Suppressor macrophage (primary cell): ENCODE data around the gene PLD6.
A peak's percentile ranks its signal among the peaks of the same experiment; 100 is the strongest.

ENCODE experiments used
- DNase-seq, 4 experiments: peaks; one replicate each; pipeline ENCODE4 v3.0.0-alpha.2; 2020 to 2022

Gene PLD6

DNA sequence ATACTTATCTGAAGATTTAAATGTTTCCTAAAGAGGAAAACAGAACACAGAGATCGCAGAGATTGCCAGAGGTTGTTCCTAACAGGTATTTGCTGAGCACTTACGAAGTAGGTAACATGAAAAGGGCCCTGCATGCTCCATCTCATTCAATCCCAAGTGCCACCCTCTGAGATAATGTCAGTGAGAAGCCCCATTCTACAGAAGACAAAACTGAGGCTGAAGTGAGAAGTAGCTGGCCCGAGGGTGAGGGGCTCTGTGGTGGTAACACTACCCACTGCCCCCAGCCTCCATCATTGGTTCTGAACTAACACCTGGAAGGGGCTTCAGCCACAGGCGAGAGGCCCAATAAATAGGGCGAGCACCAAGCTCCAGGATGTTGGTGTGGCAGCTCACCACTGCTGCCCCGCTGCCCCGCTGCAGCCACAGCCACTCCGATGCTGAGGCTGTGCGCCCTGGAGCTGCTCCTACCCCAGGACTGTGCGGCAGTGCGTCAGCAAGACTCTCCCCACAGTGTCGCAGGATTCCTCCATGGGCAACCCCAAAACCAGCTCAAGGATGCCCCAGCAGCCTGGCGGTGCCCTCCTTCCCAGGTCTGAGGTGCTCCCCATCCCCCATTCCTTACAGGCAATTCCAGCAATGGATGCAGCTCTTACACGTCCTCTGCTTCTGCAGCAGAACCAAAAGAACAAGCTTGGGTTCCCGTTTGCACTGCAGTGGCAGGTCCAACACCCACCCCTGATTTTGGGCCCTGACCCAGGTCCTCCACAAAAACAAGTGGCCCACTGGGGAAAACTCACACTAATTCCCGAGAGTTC is 20.5 kb upstream of the PLD6 start:
- DNase-seq: no peak

DNA sequence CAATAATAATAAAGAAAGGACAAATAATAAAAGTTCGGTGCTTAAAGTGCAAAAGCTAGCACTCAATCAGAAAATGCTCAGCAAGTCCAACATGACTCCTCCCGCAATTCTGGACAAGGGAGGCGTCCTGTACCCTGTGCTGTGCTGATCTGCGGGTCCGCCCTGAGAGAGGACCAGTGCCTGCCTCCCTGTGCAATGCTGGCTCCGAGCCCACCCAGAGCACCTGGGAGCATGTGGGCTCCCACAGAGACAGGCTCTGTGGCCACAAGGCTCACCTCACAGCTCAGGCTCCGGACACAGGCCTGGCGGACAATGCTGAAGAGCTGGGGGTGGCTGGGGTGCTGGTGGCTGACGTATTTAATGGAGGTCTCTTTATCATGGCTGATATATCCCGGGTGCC is 19.8 kb upstream of the PLD6 start:
- no peak for DNase-seq

DNA sequence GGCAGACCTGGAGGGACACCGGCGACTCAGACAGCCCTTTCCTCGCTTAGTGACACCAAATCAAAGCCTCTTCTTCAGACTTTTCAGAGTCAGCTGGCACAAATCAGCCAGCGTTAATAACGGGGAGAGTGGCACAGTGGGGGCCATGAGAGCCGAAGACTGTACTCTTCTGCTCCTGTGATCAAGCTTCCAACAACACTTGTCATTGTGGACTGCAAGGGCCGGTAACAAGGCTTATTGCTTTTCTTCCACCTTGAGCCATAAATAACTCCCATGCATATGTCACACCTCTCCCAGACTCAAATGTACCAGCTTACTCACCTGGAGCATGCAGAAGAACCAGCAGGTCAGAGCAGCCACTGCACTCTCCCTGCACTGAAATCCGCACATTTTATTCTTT is 18.0 kb upstream of the PLD6 start:
- DNase-seq: no peak

DNA sequence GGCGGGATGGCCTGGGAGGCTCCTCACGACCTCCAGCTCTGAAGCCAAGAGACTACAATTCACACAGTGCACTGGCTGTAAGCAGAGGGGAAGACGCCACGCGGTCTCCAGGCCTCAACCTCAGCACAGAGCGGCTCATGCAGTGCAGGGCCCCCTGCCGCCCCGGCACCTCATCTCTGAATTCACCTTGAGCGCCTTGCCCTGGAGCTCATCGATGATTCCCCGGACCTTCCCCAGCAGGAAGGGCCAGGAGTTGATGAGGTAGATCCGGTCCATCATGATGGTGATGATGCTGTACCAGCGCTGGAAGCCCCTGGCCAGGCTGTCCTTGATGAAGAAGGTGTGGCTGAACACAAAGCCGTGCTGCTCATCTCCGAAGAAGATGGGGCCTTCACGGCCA is 17.6 kb upstream of the PLD6 start:
- DNase-seq: no peak

DNA sequence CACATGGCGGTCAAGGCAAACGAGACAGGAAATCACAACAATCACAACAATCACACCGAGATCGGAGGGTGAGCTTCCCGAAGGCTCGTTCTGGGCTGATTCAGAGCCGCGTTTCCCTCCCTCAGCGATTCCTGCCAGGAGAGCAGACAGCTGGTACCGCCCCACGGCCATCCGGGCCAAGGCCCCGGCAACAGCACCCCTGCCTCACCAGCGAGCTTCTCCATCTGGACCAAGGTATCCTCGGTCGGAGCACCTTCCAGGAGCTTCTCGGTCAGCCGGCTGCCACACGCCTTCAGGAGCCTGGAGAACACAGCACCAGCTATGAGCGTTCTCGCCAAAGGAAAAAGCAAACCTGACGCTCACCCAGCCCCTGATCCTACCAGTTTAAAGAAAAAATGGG is 15.2 kb upstream of the PLD6 start:
- DNase-seq: no peak

DNA sequence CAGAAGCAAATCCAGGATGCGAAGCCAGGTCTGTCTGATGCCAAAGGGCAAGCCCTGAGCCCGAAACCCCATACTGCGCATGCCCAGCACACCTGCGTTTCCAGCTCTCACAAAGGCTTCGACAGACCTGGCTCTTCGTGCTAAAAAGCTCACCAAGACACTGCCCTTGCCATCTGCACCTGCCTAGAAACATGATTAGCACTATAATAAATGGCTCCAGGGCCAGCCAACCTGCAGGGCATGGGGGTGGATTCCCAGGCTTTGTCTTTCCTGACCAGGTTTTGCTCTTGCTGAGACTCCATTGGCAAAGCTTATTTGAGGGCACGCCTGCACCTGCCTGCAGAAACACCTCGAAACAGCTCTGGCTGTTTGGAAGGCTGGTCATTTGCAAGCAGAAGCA is 14.4 kb upstream of the PLD6 start:
- DNase-seq: no peak

DNA sequence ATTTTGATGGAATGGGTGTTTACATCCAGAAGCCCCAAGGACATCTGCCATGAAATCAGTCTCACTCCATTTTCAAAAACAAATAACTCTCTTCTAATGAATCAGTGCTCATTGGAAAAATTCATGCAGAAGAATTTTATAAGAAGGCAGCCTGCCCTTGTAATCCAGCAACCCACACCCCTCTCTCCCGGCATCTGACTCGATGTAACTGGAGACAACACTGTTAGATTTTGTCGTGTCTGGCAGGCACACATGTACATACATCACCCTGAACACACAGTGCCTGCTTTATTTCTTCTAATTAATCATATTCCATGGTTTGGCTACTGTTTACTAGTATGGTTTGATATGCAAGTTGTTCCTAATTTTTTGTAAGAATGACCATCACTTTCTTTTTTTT is 11.9 kb upstream of the PLD6 start:
- DNase-seq: no peak

DNA sequence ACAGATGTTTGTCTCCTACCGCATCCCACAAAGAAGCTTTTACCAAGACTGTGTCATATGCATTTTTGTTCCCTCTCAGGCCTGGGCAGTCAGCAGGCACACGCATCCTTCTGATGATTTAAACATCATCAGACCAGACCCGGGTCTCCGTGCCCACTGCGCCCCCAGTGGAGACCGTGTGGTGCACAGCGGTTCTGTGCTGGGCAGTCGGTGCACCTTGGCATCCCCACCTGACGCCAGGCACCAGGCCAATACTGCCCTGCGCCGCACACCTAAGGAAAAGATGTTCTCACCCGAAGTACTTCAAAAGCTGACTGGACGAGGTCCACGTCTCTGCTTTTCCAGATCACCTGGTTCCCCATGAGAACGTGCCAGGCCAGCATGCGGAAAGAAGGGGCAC is 10.6 kb upstream of the PLD6 start:
- no peak for DNase-seq

DNA sequence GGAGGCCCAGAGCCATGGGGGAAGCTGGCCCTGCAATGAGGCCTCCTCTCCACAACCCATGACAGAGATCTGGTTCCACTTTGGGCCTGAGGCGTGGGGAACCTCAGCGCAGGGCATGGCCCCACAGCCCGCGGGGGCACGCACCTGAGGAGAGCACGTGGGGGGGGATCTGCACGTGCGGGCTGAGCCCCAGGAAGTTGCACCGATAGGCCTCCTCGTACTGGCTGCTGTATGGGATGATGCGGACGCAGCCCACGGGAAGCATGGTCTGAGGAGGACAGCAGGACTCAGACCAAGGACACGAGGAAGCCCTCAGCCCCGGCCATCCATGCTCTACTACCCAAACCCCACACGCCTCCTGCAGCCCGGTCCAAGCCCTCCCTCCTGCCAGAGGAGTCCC is 10.1 kb upstream of the PLD6 start:
- no peak for DNase-seq

DNA sequence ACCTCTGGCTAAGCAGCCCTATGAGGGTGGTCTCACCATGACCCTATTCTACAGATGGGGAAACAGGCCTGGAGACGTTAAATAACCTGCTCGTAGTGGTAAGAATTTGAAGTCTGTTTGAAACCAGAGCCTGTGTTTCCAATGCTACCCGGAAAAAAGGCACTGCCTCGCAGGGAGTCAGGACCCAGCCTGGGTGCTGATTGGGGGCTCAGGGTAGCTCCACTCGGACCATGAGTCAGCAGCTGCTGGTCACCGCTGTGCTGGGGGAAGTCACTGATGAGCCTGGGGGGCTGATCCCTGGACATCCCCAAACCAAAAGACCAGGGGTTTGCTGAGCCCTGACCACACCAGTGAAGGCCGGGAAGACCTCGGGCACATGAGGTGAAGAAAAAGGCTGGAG is 9.4 kb upstream of the PLD6 start:
- no peak for DNase-seq

DNA sequence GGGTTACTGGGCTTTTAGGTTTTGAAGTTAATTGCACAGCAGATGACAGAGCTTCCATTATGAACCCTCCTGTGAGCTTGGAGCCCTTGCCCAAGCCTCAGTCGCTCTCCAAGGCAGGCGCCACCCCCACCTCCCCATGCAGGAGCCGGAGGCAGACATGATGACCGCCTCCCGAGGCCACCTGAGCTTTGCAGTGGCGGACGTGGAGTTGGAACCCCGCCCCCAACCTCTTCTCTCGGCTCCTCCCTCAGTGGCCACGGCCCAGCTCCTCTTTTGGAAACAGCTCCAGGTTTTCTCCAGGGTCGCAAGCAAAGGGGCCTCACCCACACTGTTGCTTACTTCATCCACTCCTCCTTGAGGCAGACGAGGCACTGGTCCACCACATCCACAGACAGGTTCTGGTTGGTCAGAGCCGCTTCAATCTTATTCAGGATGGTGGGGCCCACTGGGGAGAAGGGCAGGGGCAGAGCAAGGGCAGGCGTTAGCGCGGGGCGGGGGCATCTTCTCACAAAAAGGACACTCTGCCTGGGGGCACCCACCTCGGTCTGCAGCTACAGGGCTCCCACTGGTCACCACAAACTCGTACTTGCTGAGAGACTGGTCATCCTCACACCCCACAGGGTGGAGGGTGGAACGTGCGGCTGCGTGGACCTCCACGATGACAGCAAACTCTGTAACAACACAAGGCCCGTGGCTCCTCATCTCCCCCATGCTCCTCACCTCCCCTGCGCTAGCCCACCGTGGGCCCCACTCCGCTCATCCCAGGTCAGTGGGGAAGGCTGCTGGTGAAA is 8.7 kb upstream of the PLD6 start:
- no peak for DNase-seq

DNA sequence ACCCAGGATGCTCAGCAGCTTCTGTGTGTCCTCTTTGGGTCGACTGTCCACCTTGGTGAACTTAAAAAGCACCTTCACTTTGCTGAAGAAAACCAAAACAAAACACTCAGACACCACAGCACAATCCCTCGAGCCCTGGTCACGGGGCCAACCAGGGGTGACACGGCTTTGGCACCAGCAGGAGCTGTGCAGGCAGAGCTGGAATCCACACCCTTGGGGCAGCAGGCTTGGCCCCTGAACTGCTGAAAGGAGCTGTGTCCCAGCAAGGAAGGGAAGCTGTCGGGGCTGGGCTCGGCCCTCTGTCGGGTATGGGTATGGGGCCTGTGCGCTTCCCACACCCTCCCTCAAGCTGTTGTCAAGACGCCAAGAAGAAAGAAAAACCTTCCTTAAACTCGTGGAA is 7.6 kb upstream of the PLD6 start:
- DNase-seq: no peak

DNA sequence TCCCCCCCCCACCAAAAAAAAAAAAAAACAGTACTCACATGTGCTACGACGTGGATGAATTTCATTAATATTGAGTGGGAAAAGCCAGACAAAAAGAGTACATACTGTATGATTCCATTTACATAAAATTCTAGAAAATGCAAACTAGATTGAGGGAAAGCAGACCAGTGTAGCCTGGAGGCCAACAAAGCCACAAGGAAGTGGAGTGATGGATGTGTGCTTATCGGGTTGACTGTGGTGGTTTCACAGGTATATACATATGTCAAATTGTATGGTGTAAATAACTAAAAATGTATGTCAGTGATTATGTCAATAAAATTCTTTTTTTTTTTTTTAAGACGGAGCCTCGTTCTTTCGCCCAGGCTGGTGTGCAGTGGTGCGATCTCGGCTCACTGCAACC is 1.9 kb upstream of the PLD6 start:
- no peak for DNase-seq

DNA sequence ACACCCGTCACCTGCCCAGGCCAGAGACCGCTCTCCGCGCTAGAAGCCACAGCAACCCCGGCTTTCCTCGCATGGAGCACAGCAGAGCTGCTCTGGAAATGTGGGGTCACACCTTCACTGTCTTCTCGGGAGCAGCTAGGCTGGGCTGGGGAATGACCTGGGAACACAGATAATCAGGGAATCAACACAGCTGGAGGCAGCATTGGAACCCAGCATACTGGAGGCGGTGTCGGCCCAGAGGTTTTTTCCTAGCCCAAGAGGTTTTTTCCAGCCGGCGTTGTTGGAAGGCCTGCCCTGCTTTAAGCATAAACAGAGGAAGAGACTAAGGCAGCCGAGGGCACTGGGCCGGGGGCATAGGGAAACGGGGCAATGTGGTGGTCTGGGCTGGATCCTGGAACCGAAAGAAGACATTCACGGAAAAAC is 791 bp upstream of the PLD6 start:
- no peak for DNase-seq

DNA sequence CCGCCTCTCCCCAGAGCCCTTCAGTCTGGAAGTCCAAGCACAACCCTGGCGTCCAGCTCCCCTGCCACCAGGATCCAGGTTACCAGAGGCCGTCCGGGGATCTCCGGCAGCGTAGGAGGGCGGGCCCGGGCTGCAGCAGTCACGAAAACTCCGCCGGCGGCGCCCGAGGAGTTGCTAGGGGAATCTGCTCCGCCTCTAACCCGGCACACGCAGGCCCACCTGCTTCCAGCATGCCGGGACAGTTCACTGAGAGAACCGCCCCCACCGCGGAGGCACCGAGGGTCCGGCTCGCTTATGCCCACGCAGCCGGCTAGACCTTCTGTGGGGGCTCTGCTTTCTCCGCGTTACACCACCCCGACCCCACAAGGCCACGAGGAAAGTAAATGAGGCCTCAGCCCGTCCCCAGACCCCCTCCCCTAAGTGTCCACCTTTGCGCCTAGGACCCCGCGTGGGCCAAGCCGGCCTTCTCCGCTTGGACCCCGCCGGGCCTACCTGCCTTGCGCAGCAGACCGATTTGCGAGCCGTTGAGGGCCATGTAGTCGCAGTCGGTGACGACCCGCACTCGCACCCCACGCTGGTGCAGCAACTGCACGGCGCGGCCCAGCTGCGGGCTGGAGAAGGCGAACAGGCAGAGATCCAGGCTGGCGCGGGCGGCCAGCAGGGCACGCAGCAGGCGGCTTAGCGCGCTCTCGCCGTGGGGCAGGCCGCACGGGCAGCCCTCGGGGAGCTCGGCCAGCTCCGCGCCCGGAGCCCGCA is 587 bp downstream of the PLD6 start:
- DNase-seq: peak; percentile 51 to 71 (median 58)

DNA sequence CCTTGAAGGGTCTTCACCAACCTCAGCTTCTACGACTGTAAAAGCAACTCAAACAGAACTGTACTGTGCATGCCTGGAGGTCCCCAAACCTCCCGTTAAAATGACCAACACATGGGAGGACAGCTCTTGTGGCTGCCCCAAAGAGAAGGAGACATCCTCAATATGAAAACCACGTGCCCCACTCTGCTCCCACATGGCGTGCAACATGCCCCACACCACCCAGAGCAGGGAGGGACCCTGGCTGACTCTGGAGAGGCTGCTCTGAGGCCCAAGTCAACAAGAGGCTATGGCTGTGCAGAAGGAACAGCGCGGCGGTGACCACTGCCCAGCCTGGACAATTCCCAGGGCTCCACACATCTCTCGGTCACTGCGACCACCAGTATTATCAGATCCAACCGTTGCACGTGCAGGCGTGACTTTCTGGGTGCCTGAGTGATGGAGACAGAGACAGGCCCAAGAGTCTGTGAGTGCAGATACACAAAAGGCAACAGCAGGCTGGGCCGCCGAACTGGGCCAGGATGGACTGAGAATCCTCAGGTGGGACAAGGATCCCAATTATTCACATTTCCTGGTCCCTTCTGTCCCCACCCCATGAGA is 1.4 kb downstream of the PLD6 start:
- DNase-seq: no peak

DNA sequence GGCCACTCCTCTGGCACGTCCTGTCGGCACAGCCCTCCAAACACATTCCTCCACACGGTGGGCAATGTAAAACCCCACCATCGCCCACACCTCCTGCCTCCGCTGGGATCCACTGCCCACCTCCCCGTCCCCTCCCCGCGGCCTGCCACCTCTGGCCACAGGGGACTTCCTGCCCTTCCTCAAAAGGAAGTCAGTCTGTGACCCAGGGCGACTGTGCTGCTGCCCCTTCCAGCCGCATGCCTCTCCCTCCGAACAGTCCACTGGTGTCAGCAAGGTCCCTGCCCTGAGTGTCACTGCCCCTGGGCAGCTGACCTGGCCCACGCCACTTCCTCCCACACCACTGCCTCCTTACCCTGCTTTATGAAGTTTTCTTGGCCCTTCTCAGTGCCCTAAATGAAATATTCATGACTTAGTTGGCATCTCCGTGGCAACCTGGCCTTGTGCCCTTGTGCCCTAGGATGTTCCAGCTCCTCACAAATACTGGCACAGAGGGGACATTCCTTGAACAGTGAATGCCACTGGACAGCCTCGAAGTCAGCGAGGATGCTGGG is 2.0 kb downstream of the PLD6 start:
- DNase-seq: peak in 3 of 4 experiments; percentile 2 to 17 (median 5)

DNA sequence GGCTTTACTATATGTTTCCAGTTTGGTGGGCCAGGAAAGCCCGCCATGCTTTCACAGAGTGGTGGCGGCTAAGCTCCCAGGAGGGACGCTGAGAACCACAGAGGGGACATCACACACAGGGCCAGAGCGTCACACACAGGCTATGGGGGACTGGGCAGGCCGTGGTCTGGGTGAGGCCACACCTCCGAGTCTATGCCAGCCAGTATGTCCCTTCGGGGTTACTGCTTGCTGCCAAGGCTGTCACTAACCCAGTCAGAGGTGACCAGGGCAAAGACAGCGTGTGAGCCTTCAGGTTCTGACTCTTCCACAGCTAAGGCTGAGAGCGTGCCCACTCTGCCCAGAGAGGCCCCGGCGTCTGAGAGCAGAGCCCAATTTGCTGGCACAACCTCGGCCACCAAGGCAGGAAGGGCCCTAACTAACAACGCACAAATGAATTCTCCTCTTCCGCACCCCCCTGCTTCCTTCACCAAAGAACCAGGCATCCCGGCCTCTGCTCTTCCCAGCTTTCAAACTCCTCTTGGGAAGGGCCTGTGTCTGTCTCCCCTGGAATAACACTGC is 2.9 kb downstream of the PLD6 start:
- no peak for DNase-seq

DNA sequence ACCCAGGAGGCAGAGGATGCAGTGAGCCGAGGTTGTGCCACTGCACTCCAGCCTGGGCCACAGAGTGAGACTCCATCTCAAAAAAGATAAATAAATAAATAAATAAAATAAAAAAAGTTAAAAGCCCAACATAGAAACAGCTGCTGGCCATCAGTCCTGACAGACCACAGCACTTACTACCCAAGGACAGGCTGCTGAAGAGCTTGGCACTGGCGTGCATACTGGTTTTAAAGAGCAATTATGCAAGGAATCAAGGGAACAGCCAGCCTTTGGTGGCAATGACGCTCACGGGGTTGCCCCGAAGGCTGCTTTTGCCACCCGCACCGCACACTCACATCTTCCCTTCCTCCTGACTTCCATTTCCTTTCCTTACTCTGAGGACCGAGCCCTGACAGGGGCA is 4.2 kb downstream of the PLD6 start:
- no peak for DNase-seq

DNA sequence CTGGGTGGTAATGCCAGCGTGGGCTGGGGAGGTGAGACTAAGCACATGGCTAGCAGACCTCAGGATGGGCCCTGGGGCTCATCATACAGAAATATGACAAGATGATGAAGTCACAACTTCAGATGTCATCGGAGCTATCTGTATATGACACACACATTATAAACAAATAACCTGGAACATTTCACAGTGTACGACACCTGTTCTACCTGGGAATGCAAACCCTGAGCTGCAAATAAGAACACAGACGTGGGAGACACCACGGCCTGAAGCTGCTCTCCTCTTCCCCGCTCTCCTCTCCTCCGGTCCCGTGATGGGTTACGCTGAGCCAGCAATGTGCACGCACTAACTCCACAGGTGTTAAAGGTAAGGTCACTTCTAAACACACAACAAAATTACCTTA is 4.9 kb downstream of the PLD6 start:
- no peak for DNase-seq

DNA sequence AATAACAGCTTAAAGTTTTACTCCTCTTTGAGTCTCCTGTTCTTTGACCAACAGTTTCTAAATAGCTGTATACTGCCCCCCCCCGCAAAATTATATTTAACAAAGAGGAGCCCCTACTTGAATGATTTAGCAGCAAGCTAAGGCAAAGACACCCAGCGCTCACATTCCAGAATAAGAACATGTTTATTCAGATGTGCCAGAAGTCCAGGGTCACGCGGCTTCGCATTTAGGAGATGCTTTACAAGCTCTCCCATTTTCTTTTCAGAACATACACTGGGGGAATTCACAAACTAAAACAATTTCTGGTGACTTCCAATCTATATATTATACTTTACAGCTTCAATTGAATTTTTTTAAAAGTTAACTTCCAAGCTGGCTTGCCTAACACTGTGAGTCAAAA is 5.3 kb downstream of the PLD6 start:
- no peak for DNase-seq

DNA sequence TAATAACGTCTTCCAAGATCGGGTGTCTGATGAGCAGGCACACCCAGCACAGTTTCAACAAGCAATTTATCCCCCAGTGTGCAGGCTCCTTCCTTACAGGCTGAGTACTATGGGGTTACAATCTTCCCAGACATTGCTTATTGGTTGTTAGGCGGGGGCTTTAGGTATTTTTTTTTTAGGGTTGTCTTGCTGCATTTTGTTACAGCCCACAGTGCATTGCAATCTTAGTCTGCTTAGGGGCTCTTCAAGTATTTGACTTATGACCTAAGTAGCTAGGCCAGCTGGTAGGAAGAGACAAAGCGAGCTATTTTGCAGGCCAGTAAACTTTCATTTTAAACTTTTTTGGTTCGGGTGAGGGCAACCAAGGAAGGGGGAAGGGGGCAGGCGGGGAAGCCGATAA is 5.8 kb downstream of the PLD6 start:
- no peak for DNase-seq

DNA sequence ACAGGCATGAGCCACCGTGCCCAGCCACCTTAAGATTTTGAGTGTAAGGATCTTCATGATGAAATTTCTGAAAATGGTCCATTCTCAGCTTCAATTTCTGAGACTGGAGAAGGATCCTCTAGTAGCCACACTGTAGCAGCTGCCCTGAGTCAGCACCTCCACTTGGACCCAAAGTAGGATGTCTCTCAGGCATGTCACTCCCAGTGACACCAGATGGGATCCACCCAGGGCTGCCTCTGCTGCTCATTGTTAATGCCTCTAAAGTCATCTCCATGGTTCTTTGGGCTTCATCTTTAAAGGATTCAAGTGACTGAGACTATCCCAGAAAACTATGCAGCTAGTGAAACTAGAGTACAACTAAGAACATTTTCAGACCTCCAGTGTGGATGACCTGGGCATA is 7.9 kb downstream of the PLD6 start:
- DNase-seq: no peak
